ENCODE data around the gene RNF181.

DNA sequence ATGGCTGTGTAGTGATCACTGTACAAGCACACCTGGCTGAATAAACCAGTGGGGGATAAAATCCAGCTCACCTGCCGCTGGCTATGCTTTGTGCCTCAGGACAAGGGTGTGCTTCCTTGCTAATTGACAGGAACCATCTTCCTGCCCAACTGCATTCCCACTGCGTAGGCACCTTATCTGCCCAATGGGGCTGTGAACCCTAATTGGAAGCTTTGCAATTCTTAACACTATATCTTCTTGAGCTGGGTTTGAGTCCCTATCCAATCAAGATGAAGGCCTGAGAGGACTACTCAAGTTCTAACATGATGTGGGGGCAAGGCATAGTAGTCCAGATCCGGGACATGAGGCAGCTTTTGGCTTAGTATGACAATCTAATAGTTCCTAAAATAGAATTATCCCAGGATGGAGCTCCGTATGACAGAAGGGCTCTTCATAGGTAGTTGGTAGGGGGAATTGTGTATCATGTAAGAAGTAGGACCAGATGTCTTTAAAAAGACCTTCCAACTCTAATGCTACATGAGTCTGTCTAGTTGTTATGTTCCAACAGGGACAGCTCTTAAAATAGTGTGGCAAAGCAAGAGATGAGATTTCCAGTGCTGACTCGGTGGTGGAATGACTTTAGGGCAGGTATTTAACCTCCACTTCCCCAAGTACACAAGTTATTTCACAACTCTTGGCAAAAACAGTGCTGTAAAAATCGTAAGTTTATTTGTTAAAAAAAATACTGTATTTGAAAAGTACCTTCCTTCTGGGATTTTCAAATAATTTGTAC, 9.2 kb downstream of the RNF181 start:
- TF ChIP-seq, protein P1, sequence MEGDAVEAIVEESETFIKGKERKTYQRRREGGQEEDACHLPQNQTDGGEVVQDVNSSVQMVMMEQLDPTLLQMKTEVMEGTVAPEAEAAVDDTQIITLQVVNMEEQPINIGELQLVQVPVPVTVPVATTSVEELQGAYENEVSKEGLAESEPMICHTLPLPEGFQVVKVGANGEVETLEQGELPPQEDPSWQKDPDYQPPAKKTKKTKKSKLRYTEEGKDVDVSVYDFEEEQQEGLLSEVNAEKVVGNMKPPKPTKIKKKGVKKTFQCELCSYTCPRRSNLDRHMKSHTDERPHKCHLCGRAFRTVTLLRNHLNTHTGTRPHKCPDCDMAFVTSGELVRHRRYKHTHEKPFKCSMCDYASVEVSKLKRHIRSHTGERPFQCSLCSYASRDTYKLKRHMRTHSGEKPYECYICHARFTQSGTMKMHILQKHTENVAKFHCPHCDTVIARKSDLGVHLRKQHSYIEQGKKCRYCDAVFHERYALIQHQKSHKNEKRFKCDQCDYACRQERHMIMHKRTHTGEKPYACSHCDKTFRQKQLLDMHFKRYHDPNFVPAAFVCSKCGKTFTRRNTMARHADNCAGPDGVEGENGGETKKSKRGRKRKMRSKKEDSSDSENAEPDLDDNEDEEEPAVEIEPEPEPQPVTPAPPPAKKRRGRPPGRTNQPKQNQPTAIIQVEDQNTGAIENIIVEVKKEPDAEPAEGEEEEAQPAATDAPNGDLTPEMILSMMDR (CRISPR knock-in tag; IDR thresholded peaks at IDR 0.05), result no peak
- TF ChIP-seq POLR2A (IDR thresholded peaks at IDR 0.05; ENCODE audit: insufficient read depth in 1 of 2, low read depth in 2 of 2, low read length in 2 of 2) (no peak), POLR2AphosphoS5 (IDR thresholded peaks at IDR 0.05; ENCODE audit: low read depth, low read length) (no peak; the same call in none of the 2 replicates), HNF4A (CRISPR knock-in tag; IDR thresholded peaks at IDR 0.05) (no peak), EP300 (IDR thresholded peaks at IDR 0.05; ENCODE audit: low read depth in 2 of 2, low read length in 2 of 2) (no peak), EP300 (CRISPR knock-in tag; IDR thresholded peaks at IDR 0.05; ENCODE audit: borderline replicate concordance) (no peak), ZNF335 (CRISPR knock-in tag; IDR thresholded peaks at IDR 0.05) (no peak)
